Measurements from ENCODE around the gene TMEM255A. TPM values are rescaled to one million over a fixed set of nuclear protein-coding genes. Genes with fewer than 3 reads are reported as not detected.

The TMEM255A gene
- total RNA-seq, 1 donor from 2014 or later, result 0.30 TPM

- peak; percentile 22 for DNase-seq (ENCODE audit: low read depth)
These were observed 41.8 kb downstream of the TMEM255A start for GRCh38 chrX:120269373-120270035.

DNA sequence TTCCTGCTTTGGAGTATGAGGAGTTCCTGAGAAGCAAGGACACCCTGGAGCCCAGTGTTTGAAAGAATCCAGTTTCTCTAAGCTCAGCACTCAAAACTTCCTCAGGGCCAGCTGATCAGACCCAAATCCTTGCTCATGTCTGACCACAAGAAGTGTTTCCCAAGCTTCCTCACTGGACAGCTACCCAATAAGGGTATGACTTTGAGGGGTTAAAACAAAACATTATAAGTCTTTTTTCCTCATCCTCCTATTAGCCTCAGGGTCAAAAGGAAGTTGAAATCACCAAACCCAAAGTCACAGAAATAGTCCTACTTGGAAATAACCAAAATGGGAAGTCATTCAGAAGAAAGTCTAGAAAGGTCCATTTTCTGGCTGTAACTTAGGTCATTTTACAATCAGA is 46.9 kb downstream of the TMEM255A start:
- no peak for DNase-seq (ENCODE audit: low read depth)

GRCh38 chrX:120262859-120263708 is 48.2 kb downstream of the TMEM255A start:
- no peak for DNase-seq (ENCODE audit: low read depth)

GRCh38 chrX:120260369-120260768 is 50.9 kb downstream of the TMEM255A start:
- no peak for DNase-seq (ENCODE audit: low read depth)

- no peak for DNase-seq (ENCODE audit: low read depth)
These were observed 57.5 kb downstream of the TMEM255A start for GRCh38 chrX:120253784-120254183.

- no peak for DNase-seq (ENCODE audit: low read depth)
These were observed 59.7 kb downstream of the TMEM255A start for GRCh38 chrX:120251471-120252011.

GRCh38 chrX:120250522-120251271 is 60.6 kb downstream of the TMEM255A start, which contains the start of gene ZBTB33:
Gene ZBTB33 (plus strand): TSS chrX:120250812. CDS start chrX:120253416, 2,604 bp downstream.
- DNase-seq (ENCODE audit: low read depth), result peak; percentile 87

DNA sequence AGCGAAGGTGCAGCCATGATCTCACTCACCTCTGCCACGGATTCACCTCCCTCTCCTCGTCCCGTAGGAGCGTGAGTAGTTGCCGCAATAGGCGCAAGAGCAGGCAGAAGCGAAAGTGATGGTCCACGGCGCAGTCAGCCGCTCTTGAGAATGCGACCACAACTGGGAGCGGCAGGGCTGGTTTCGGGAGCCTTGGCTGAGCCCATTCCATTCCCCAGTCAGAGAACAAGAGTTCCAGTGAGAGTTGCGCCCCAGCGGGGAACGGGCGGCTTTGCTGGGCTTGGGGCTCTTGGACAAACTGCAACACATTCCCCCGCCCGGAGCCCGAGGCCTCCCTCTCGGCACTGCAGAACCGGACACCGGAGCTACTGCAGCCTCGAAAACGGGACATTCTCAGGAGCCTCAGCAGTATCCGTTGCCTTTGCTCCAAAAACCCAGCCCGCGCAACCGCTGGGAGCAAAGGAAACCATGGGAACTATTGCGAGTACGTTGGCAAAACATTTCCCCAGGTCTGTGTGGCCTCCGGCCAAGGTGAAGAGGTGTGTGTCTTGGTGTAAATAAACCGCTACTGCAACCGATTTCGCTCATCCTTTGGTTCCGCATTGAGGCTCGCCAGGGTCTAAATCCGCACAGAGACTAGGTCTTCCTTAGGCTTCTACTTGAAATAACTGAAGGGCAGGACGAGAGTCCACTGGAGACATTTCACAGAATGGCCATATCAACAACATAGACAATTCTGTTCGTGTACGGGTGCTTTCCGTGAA is 66.3 kb downstream of the TMEM255A start:
- peak; percentile 76 for DNase-seq (ENCODE audit: low read depth)

DNA sequence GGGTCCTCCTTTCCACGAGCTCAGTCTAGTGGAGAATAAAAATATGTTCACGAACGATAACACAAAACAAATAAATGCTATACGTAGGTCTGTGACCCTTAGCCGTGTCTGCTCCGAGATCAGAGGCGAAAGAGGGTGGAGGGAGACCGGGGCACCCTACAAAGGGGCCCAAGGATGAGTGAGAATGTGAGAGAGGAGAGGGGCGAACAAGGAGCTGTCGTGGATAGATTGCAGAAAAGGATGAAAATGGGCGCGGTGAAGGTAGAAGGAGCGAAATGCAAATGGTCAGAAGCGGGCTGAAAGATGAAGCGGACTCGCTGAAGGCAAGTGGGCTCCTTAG is 66.9 kb downstream of the TMEM255A start:
- no peak for DNase-seq (ENCODE audit: low read depth)

DNA sequence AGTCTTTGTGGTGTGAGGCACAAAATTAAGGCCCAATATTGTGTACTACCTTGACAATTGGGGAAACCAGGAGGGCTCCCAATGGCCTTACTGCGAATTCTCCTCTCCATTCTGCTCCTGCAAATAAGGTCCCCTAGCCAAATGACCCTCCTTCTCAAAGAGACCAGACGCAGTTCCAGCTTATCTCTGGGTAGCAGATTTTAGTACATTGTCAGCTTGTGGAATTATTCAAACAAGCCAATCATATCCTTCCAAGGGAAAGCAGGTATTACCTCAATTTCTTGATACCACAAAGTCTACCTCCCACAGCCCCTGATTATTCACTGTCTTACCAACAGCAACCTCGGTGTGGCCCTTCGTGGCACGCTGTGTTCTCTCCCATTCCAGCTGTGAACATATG is 68.4 kb downstream of the TMEM255A start:
- DNase-seq (ENCODE audit: low read depth), result no peak

DNA sequence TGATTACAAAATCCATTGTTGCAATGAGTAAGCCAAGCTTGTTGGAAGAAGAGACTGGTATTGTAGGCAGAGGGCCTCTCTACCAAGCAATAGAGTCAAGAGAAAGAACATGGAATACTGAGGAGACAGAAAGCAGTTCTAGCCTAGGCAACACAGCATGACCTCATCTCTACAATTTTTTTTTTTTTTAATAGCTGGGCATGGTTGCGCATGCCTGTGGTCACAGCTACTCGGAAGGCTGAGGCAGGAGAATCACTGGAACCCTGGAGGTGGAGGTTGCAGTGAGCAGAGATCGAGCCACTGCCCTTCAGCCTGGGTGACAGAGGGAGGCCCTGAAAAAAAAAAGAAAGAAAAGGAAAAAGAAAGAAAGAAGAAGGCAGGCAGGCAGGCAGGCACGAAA is 72.3 kb downstream of the TMEM255A start:
- no peak for DNase-seq (ENCODE audit: low read depth)

DNA sequence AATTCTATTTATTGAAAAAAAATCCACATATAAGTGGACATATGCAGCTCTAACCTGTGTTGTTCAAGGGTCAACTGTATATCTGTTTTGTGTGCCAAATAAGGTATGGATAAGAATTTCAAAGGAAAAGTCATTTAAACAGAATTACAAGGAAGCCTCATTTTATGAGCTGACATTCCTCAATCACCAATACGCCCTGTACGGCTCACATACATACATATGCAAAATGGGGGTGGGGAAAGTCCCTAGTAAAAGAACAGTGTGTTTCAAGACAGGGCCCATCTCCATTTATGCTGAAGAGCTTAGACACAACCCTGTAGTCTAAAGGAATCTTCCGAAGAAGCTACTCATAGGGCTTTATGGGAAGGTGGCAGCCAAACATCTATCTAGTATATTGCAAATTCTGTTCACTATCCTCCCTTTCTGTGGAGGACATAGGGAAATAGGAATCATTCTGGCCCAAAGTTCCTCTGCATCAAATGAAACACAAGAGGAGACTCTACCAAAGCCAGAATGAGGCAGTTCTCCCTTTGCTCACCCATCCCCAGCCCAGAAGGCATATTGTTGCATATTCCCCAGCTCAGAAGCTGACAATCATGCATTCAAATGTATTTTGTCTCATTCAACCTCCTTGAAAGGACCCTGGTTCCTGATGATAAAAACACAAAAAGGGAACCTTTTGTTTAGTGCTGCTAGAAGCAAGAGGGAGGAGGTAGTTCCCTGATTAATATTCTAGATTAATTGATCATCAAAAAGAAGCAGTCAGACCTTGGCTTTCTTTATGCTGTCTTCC is 74.4 kb downstream of the TMEM255A start:
- DNase-seq (ENCODE audit: low read depth), result no peak

DNA sequence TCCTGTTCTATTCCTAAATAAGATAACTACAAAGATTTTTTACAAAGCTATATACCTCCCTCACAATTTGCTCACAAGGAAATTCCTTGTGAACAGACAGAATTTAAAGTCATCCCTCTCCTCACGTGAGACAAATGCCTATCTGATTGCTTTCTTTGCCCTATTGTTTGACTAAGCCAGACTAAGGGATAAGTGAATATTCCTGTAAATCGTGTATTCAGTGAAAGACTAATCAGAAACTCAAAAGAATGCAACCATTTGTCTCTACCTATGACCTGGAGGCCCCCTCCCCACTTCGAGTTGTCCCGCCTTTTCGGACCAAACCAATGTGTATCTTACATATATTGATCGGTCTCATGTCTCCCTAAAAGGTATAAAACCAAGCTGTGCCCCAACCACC is 76.0 kb downstream of the TMEM255A start:
- DNase-seq (ENCODE audit: low read depth), result no peak

GRCh38 chrX:120228187-120228908 is 82.9 kb downstream of the TMEM255A start:
- DNase-seq (ENCODE audit: low read depth), result no peak

DNA sequence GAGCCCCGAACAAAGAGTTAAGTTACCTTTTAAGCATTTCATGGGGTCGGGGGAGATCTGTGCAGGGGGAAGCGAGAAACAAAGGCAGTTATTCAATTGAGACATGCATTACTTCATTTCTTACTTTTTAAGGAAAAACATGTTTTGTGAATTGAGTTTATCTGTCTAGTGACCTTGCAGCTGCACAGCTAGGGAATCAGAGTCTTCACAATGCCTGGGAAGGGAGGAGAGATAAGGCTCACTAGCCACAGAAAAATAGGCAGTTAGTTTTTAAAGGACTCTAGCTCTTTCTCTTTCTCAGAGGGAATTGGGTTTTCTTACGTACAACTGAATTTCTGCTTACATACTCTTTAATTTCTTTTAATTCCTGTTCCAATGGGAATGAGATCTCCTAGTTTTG is 86.9 kb downstream of the TMEM255A start:
- DNase-seq (ENCODE audit: low read depth), result no peak

DNA sequence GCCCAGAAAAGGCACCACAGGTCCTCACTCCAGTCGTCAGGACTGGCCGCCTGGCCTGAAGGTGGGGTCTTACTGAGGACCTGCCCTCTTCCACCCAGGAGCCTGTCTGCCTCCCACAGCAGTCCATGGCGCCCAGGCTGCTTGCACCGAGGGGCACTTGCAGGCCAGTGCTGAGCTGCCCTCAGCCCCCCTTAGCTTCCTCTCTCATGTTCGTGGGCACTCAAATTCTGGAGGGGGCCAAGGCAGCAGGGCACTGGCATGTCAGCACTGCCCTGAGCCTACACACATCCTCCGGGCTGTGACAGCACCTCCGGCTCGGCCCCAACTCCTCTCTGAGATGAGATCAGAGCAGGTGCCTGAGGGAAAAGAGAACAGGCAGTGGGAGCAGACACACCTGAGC is 87.9 kb downstream of the TMEM255A start:
- DNase-seq (ENCODE audit: low read depth), result no peak

GRCh38 chrX:120213438-120214265 is 97.6 kb downstream of the TMEM255A start:
- peak; percentile 44 for DNase-seq (ENCODE audit: low read depth)

Measured in renal cortical epithelial cell (primary cell).